Activated T-cell treated with anti-CD3 and anti-CD28 coated beads, Interleukin-2, amount 50 U/mL, for 4 hours (primary cell): ENCODE measurements around the gene PYROXD2. TPM values are rescaled to one million over a fixed set of nuclear protein-coding genes. Genes with fewer than 3 reads are reported as not detected.

Source experiments
- ATAC-seq, 2 donors: fragments of 200-7000 bp; cut with Tn5 transposase; one replicate each; pipeline ENCODE4 v1.10.0; 2021
- DNase-seq: peaks from one replicate; pipeline ENCODE4 v3.0.0-alpha.2; 2020
- H3K27me3 Mint-ChIP-seq: one replicate; pipeline ENCODE4 v1.8.0; 2021; ENCODE audit warnings: low read depth, mixed read lengths
- H3K36me3 Mint-ChIP-seq: one replicate; pipeline ENCODE4 v1.8.0; 2022; ENCODE audit warnings: mixed read lengths; ENCODE audit not compliant: insufficient read depth
- H3K4me1 Mint-ChIP-seq: one replicate; pipeline ENCODE4 v1.8.0; 2021; ENCODE audit warnings: low read depth, mixed read lengths
- H3K4me3 Mint-ChIP-seq: one replicate; pipeline ENCODE4 v1.8.0; 2021; ENCODE audit warnings: mild to moderate bottlenecking, moderate library complexity, mixed read lengths
- H3K9me3 Mint-ChIP-seq: one replicate; pipeline ENCODE4 v1.8.0; 2021; ENCODE audit warnings: mixed read lengths
- total RNA-seq, 3 donors: library from RNA; stranded (reverse); gene quantifications; one replicate each; pipeline ENCODE4 v1.2.1, GENCODE V29; 2021

The PYROXD2 gene
- total RNA-seq, 3 donors from 2014 or later, result 0.84 to 3.2 (median 1.1) TPM

GRCh38 chr10:98380493-98381339 is 34.3 kb downstream of the PYROXD2 start:
- H3K27me3 Mint-ChIP-seq, result no peaks in the 10 kb centered on the region
- peaks cover 4% of the 10 kb centered on the region for H3K36me3 Mint-ChIP-seq
- DNase-seq (no peak), ATAC-seq (no peak)
- H3K4me1 Mint-ChIP-seq, result no peaks in the 10 kb centered on the region
- H3K4me3 Mint-ChIP-seq, result no peak overlapping the region
- no peaks in the 10 kb centered on the region for H3K9me3 Mint-ChIP-seq

- peaks cover 4% of the 10 kb centered on the region for H3K36me3 Mint-ChIP-seq
- ATAC-seq (no peak), DNase-seq (no peak)
- H3K4me1 Mint-ChIP-seq, result no peaks in the 10 kb centered on the region
- H3K27me3 Mint-ChIP-seq, result no peaks in the 10 kb centered on the region
- no peaks in the 10 kb centered on the region for H3K9me3 Mint-ChIP-seq
- no peak overlapping the region for H3K4me3 Mint-ChIP-seq
Observed at GRCh38 chr10:98378722-98379121, 36.3 kb downstream of the PYROXD2 start.

- Mint-ChIP-seq H3K4me3 (no peak overlapping the region), H3K9me3 (no peaks in the 10 kb centered on the region), H3K36me3 (peaks cover 4% of the 10 kb centered on the region), H3K27me3 (no peaks in the 10 kb centered on the region), H3K4me1 (no peaks in the 10 kb centered on the region)
- DNase-seq (no peak), ATAC-seq (no peak)
Observed at GRCh38 chr10:98377536-98377935, 37.4 kb downstream of the PYROXD2 start.

GRCh38 chr10:98377001-98377400 is 38.0 kb downstream of the PYROXD2 start:
- no peak for ATAC-seq
- H3K4me3 Mint-ChIP-seq, result no peak overlapping the region
- no peaks in the 10 kb centered on the region for H3K36me3 Mint-ChIP-seq
- peaks cover under 1% of the 10 kb centered on the region for H3K27me3 Mint-ChIP-seq
- H3K9me3 Mint-ChIP-seq, result no peaks in the 10 kb centered on the region
- H3K4me1 Mint-ChIP-seq, result no peaks in the 10 kb centered on the region
- no peak for DNase-seq

- H3K36me3 Mint-ChIP-seq, result no peaks in the 10 kb centered on the region
- no peak for ATAC-seq
Observed at GRCh38 chr10:98376485-98376884, 38.5 kb downstream of the PYROXD2 start.

GRCh38 chr10:98374217-98374985 is 40.6 kb downstream of the PYROXD2 start:
- Mint-ChIP-seq H3K27me3 (peaks cover 2% of the 10 kb centered on the region), H3K4me3 (no peak overlapping the region), H3K36me3 (no peaks in the 10 kb centered on the region), H3K9me3 (no peaks in the 10 kb centered on the region), H3K4me1 (no peaks in the 10 kb centered on the region)
- DNase-seq (no peak), ATAC-seq (no peak)

More at GRCh38 chr10:98376485-98376884, 38.5 kb downstream of the PYROXD2 start:
- no peak overlapping the region for H3K4me3 Mint-ChIP-seq
- H3K27me3 Mint-ChIP-seq, result peaks cover 2% of the 10 kb centered on the region
- no peaks in the 10 kb centered on the region for H3K9me3 Mint-ChIP-seq
- no peaks in the 10 kb centered on the region for H3K4me1 Mint-ChIP-seq
- DNase-seq, result no peak

GRCh38 chr10:98373260-98374040 is 41.5 kb downstream of the PYROXD2 start:
- no peaks in the 10 kb centered on the region for H3K9me3 Mint-ChIP-seq
- H3K27me3 Mint-ChIP-seq, result peaks cover 2% of the 10 kb centered on the region
- no peak for ATAC-seq
- no peaks in the 10 kb centered on the region for H3K36me3 Mint-ChIP-seq
- H3K4me1 Mint-ChIP-seq, result no peaks in the 10 kb centered on the region
- no peak for DNase-seq
- no peak overlapping the region for H3K4me3 Mint-ChIP-seq

- Mint-ChIP-seq H3K4me1 (no peaks in the 10 kb centered on the region), H3K27me3 (peaks cover 2% of the 10 kb centered on the region), H3K9me3 (no peaks in the 10 kb centered on the region), H3K36me3 (no peaks in the 10 kb centered on the region), H3K4me3 (no peak overlapping the region)
- ATAC-seq, result no peak
- no peak for DNase-seq
Observed at GRCh38 chr10:98370831-98371820, 43.9 kb downstream of the PYROXD2 start.

- Mint-ChIP-seq H3K36me3 (no peaks in the 10 kb centered on the region), H3K27me3 (peaks cover 2% of the 10 kb centered on the region), H3K4me3 (no peak overlapping the region), H3K4me1 (no peaks in the 10 kb centered on the region), H3K9me3 (no peaks in the 10 kb centered on the region)
- no peak for DNase-seq
- no peak for ATAC-seq
Observed at GRCh38 chr10:98369801-98370200, 45.2 kb downstream of the PYROXD2 start.

- Mint-ChIP-seq H3K4me1 (no peaks in the 10 kb centered on the region), H3K4me3 (no peak overlapping the region), H3K27me3 (peaks cover 2% of the 10 kb centered on the region), H3K9me3 (no peaks in the 10 kb centered on the region), H3K36me3 (no peaks in the 10 kb centered on the region)
- no peak for DNase-seq
- ATAC-seq, result no peak
Observed at GRCh38 chr10:98368644-98369043, 46.3 kb downstream of the PYROXD2 start.

GRCh38 chr10:98367604-98368451 is 47.2 kb downstream of the PYROXD2 start:
- Mint-ChIP-seq H3K36me3 (no peaks in the 10 kb centered on the region), H3K27me3 (peaks cover 2% of the 10 kb centered on the region)
- no peak for DNase-seq

GRCh38 chr10:98366062-98366530 is 48.9 kb downstream of the PYROXD2 start:
- Mint-ChIP-seq H3K36me3 (no peaks in the 10 kb centered on the region), H3K4me1 (peaks cover 5% of the 10 kb centered on the region), H3K4me3 (no peak overlapping the region), H3K27me3 (no peaks in the 10 kb centered on the region), H3K9me3 (no peaks in the 10 kb centered on the region)
- ATAC-seq (no peak), DNase-seq (no peak)

More at GRCh38 chr10:98367604-98368451, 47.2 kb downstream of the PYROXD2 start:
- no peaks in the 10 kb centered on the region for H3K9me3 Mint-ChIP-seq
- H3K4me3 Mint-ChIP-seq, result no peak overlapping the region
- H3K4me1 Mint-ChIP-seq, result no peaks in the 10 kb centered on the region
- no peak for ATAC-seq
